Suprapubic skin (tissue), 4 donors: ENCODE data around the gene ETV5. TPM values are rescaled to one million over a fixed set of nuclear protein-coding genes. Genes with fewer than 3 reads are reported as not detected.

Experiments
- DNase-seq, 2 donors: peaks; one replicate each; pipeline ENCODE4 v3.0.0-alpha.2; 2019; ENCODE audit warnings: low spot score in 2 of 2
- H3K27ac ChIP-seq: fragments of 200-600 bp; sonication (generic); one replicate; pipeline ENCODE4 v1.5.1; 2019
- H3K27me3 ChIP-seq: fragments of 200-600 bp; sonication (generic); one replicate; pipeline ENCODE4 v1.5.1; 2019
- H3K36me3 ChIP-seq: fragments of 200-600 bp; sonication (generic); one replicate; pipeline ENCODE4 v1.5.1; 2019
- H3K4me1 ChIP-seq: fragments of 200-600 bp; sonication (generic); one replicate; pipeline ENCODE4 v1.5.1; 2019
- H3K4me3 ChIP-seq: fragments of 200-600 bp; sonication (generic); one replicate; pipeline ENCODE4 v1.5.1; 2019; ENCODE audit warnings: mild to moderate bottlenecking
- H3K9me3 ChIP-seq: fragments of 200-600 bp; sonication (generic); one replicate; pipeline ENCODE4 v1.5.1; 2019
- CTCF ChIP-seq, 2 donors: fragments of 200-600 bp in 1 of 2; fragments of 450-650 bp in 1 of 2; sonication (generic) in 1 of 2; IDR thresholded peaks; one replicate each; pipeline ENCODE4 v1.5.1; 2016 to 2019; ENCODE audit warnings: antibody characterized with exemption in 2 of 2, mild to moderate bottlenecking in 1 of 2, moderate library complexity in 1 of 2
- EP300 ChIP-seq: sonication (generic); formaldehyde crosslinking; IDR thresholded peaks from one replicate; pipeline ENCODE4 v1.6.1; 2017; ENCODE audit warnings: antibody characterized with exemption
- POLR2A ChIP-seq, 2 donors: fragments of 450-650 bp; IDR thresholded peaks; one replicate each; pipeline ENCODE4 v1.6.1; 2017; ENCODE audit warnings: antibody characterized with exemption in 2 of 2, mild to moderate bottlenecking in 2 of 2, moderate library complexity in 2 of 2
- POLR2AphosphoS5 ChIP-seq, 3 donors: sonication (generic); formaldehyde crosslinking; IDR thresholded peaks; one replicate each; pipeline ENCODE4 v1.6.1; 2017; ENCODE audit warnings: antibody characterized with exemption in 3 of 3
- WGBS: methylation state at CpG from one replicate; pipeline ENCODE4 v1.1.5; 2018; 5-methylcytosine and 5-hydroxymethylcytosine counted together
- total RNA-seq, 4 donors: library from RNA; depleted of rRNA; stranded (reverse); fragments of >200 nt; gene quantifications; one replicate each; pipeline ENCODE4 v1.1.0, GENCODE V29; 2016

Gene ETV5
- total RNA-seq, 4 donors from 2014 or later, result 11.2 to 28.6 (median 16.7) TPM

- TF ChIP-seq POLR2A (IDR thresholded peaks at IDR 0.05) (no peak), POLR2AphosphoS5 (IDR thresholded peaks at IDR 0.05) (no peak), CTCF (IDR thresholded peaks at IDR 0.05) (no peak), EP300 (no peak)
- DNase-seq, result no peak
These were observed 15.7 kb upstream of the ETV5 start for GRCh38 chr3:186124592-186124991.

DNA sequence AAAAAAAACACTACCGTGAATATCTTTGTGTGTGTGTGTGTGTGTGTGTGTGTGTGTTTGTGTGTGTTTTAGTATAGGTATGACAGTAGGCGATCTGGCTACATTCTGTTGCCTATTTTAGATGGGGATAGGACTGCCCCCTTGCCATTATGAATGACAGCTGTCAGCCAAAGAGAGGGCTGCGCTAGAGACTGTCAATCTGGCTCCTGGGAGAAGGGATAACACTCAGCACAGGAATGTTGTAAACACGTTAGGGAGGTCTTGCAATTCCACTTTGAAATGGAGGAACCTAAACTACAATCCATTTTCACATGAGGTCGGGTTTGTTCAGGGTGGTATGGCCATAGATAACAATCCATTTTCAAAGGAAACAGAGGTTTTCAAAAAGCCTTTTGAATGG is 14.1 kb upstream of the ETV5 start:
- DNase-seq, result no peak
- H3K27ac ChIP-seq, result no peak overlapping the region
- no peaks in the 10 kb centered on the region for H3K36me3 ChIP-seq
- no peak for TF ChIP-seq POLR2A (IDR thresholded peaks at IDR 0.05)
- H3K27me3 ChIP-seq, result peaks cover 6% of the 10 kb centered on the region
- no peak overlapping the region for H3K4me3 ChIP-seq
- peaks cover 8% of the 10 kb centered on the region for H3K4me1 ChIP-seq
- WGBS, result 75% methylated on average over 5 of the region's 5 CpGs
- H3K9me3 ChIP-seq, result no peaks in the 10 kb centered on the region

More at GRCh38 chr3:186124592-186124991, 15.7 kb upstream of the ETV5 start:
- Histone ChIP-seq H3K9me3 (no peaks in the 10 kb centered on the region), H3K27ac (no peak overlapping the region), H3K27me3 (no peaks in the 10 kb centered on the region), H3K36me3 (no peaks in the 10 kb centered on the region), H3K4me3 (no peak overlapping the region), H3K4me1 (peaks cover 8% of the 10 kb centered on the region)
- 57% methylated on average over 5 of the region's 5 CpGs for WGBS

DNA sequence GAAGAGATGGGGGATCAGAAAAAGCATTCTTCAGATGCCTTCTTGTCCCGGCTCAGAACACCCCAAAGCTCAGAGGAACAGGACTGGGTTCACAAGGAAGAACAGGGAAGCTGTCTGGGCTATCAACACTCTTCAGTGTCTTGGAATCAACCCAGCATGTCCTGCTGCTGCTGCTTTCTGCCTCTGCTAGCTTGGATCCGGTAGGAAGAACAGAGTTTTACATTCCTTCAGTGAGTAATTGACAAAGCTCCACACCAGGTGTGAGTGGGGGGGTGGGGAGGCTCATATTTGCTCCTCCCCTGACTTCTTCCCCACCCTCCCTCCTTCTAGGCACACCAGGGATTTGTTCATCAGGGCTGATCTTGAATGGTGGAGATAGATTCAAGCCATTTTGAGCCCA is 13.1 kb upstream of the ETV5 start:
- Histone ChIP-seq H3K36me3 (no peaks in the 10 kb centered on the region), H3K27me3 (peaks cover 6% of the 10 kb centered on the region), H3K4me1 (peaks cover 8% of the 10 kb centered on the region), H3K9me3 (no peaks in the 10 kb centered on the region), H3K4me3 (no peak overlapping the region), H3K27ac (no peak overlapping the region)
- WGBS, result 36% methylated on average over 2 of the region's 2 CpGs
- TF ChIP-seq POLR2AphosphoS5 (IDR thresholded peaks at IDR 0.05) (no peak), CTCF (IDR thresholded peaks at IDR 0.05) (no peak), EP300 (no peak), POLR2A (IDR thresholded peaks at IDR 0.05) (no peak)
- DNase-seq, result no peak

DNA sequence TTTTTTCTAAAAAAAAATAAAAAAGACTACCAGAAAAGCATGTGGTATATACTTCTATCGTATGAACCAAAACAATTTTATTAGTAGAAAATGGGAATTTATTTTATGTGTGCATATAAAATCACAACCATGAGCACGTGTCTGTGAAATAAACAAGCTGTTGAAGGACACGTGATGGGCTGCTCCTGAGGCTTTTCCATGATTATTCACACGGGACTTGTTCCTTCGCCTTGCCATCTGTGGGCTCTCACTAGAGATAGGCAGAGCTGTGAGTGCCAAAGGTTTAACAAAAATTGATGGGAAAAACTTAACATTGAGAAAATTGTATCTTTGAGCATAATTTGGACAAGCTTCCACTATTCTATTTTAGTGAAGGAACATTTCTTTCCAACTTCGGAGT is 12.4 kb upstream of the ETV5 start:
- H3K27me3 ChIP-seq, result peaks cover 6% of the 10 kb centered on the region
- no peak overlapping the region for H3K4me3 ChIP-seq
- TF ChIP-seq POLR2AphosphoS5 (IDR thresholded peaks at IDR 0.05), result no peak
- no peak for TF ChIP-seq POLR2A (IDR thresholded peaks at IDR 0.05)
- TF ChIP-seq CTCF (IDR thresholded peaks at IDR 0.05), result no peak
- TF ChIP-seq EP300, result no peak
- no peak for DNase-seq
- no peaks in the 10 kb centered on the region for H3K9me3 ChIP-seq
- 61% methylated on average over 6 of the region's 6 CpGs for WGBS
- no peak overlapping the region for H3K27ac ChIP-seq
- peaks cover 8% of the 10 kb centered on the region for H3K4me1 ChIP-seq
- no peaks in the 10 kb centered on the region for H3K36me3 ChIP-seq

GRCh38 chr3:186119499-186119898 is 10.6 kb upstream of the ETV5 start:
- H3K4me3 ChIP-seq, result no peak overlapping the region
- no peaks in the 10 kb centered on the region for H3K9me3 ChIP-seq
- DNase-seq, result no peak
- WGBS, result 75% methylated on average over 4 of the region's 4 CpGs
- H3K27me3 ChIP-seq, result peaks cover 6% of the 10 kb centered on the region
- H3K36me3 ChIP-seq, result no peaks in the 10 kb centered on the region
- no peak overlapping the region for H3K27ac ChIP-seq
- TF ChIP-seq POLR2A (IDR thresholded peaks at IDR 0.05), result no peak
- TF ChIP-seq POLR2AphosphoS5 (IDR thresholded peaks at IDR 0.05), result no peak
- no peak for TF ChIP-seq CTCF (IDR thresholded peaks at IDR 0.05)
- no peak for TF ChIP-seq EP300
- H3K4me1 ChIP-seq, result peaks cover 8% of the 10 kb centered on the region

GRCh38 chr3:186118692-186119091 is 9.8 kb upstream of the ETV5 start:
- Histone ChIP-seq H3K4me1 (peaks cover 8% of the 10 kb centered on the region), H3K27ac (no peak overlapping the region), H3K36me3 (no peaks in the 10 kb centered on the region), H3K27me3 (peaks cover 6% of the 10 kb centered on the region), H3K9me3 (no peaks in the 10 kb centered on the region), H3K4me3 (no peak overlapping the region)
- no peak for TF ChIP-seq POLR2A (IDR thresholded peaks at IDR 0.05)
- no peak for TF ChIP-seq EP300
- TF ChIP-seq POLR2AphosphoS5 (IDR thresholded peaks at IDR 0.05), result no peak
- TF ChIP-seq CTCF (IDR thresholded peaks at IDR 0.05), result no peak
- DNase-seq, result no peak
- WGBS, result 91% methylated on average over 5 of the region's 5 CpGs
